Fibroblast of lung (primary cell): ENCODE measurements around the gene TMEM106C.
A peak's percentile ranks its signal among the peaks of the same experiment; 100 is the strongest.

Source experiments
- EZH2 ChIP-seq: IDR thresholded peaks from 2 replicates; pipeline ENCODE4 v1.5.1; 2012; ENCODE audit warnings: low read length, control low read depth, mild to moderate bottlenecking; ENCODE audit errors: missing control alignments
- TF ChIP-seq, protein P1 (sequence below), 2 donors: IDR thresholded peaks in 1 of 2; conservative IDR thresholded peaks in 1 of 2; 1 replicate in 1 of 2; 2 replicates in 1 of 2; pipeline ENCODE4 v1.5.1; 2011 to 2012; ENCODE audit warnings: low read length in 2 of 2, control low read depth in 1 of 2, inconsistent platforms in 1 of 2, low read depth in 1 of 2, mild to moderate bottlenecking in 1 of 2

DNA sequence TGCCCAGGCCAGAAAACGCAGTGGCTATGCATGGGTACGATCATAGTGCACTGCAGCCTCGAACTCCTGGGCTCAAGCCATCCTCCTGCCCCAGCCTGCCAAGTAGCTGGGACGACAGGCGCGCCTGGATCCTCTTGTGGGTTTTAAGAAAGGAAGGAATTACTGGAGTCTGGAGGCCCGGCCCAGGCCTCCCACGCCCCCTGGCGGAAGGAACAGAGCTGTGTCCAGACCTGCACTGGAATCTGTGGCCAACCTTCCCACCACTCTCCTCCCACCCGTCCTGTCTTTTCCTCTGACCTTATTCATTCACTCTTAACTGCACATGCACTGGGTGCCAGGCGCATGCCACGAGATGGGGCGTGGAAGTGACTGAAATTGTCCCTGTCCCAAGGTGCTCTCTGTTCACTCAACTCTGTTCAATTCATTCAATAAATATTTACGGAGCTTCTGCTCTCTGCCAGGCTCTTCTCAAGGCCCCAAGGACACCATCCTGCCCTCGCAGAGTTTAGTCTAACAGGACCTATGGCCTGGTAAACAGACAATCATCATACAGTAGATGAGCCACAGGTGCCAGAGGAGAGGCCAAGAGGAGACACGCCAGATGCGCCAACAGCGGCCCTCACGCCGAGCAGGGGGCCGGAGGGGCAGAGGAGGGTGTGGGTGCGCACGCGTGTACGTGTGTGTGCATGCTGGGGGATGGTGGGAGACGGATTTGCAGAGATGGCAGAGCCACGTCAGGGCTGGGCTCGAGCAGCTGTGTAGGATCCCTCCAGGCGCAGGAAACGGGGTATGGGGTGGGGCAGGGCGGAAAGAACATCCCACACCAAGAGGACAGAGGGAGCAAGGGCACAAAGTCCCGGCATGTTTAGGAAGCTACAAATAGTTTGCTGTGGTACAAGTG is 13.7 kb upstream of the TMEM106C start:
- TF ChIP-seq, protein P1, sequence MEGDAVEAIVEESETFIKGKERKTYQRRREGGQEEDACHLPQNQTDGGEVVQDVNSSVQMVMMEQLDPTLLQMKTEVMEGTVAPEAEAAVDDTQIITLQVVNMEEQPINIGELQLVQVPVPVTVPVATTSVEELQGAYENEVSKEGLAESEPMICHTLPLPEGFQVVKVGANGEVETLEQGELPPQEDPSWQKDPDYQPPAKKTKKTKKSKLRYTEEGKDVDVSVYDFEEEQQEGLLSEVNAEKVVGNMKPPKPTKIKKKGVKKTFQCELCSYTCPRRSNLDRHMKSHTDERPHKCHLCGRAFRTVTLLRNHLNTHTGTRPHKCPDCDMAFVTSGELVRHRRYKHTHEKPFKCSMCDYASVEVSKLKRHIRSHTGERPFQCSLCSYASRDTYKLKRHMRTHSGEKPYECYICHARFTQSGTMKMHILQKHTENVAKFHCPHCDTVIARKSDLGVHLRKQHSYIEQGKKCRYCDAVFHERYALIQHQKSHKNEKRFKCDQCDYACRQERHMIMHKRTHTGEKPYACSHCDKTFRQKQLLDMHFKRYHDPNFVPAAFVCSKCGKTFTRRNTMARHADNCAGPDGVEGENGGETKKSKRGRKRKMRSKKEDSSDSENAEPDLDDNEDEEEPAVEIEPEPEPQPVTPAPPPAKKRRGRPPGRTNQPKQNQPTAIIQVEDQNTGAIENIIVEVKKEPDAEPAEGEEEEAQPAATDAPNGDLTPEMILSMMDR (conservative IDR thresholded peaks at IDR 0.05 in 1 of 2, IDR thresholded peaks at IDR 0.05 in 1 of 2; ENCODE audit: low read depth in 1 of 2, low read length in 2 of 2): peak; percentile 89 to 91
- TF ChIP-seq EZH2: no peak
